Measurements from ENCODE around the gene RSRC1.

RSRC1 gene

GRCh38 chr3:158127250-158128219 lies 17.6 kb downstream of the RSRC1 start:
- DNase-seq (ENCODE audit: low read depth in 2 of 2): no peak

DNA sequence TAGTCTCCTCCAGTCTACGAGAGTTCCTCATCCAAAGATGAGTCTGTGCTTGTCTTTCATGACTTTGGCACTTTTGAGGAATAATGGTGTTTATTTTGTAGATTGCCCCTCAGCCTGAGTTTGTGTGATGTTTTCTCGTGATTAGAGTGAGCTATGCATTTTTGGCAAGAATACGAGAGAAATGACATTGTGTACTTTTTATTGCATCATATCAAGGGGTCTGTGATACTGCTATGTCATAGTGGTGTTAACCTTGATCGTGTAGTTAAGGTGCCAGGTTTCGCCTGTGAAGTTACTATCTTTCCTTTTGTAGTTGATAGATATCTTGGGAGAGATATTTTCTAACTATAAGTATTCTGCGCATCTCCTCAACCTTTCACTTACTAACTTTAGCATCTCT lies 18.9 kb downstream of the RSRC1 start:
- no peak for DNase-seq (ENCODE audit: low read depth in 2 of 2)

DNA sequence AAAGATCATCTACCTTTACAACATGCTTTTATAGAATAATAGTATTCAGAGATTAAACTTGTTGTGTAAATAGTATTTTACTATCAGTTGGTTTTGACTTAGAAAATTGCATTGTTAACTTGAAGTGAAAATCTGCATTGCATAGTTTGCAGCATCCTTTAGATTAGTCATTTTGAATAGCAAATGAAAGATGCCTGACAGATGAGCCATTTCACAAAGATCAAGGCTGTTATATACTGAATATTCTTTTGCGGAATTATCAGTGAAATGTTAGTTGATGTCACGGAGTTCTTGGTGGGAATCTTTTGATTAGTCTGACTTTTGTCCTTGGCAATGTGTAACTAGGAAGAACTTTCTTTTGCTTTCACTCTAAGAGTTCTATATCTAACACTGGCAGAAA lies 24.5 kb downstream of the RSRC1 start:
- no peak for DNase-seq (ENCODE audit: low read depth in 2 of 2)

GRCh38 chr3:158140396-158140795 lies 30.5 kb downstream of the RSRC1 start:
- no peak for DNase-seq (ENCODE audit: low read depth in 2 of 2)

DNA sequence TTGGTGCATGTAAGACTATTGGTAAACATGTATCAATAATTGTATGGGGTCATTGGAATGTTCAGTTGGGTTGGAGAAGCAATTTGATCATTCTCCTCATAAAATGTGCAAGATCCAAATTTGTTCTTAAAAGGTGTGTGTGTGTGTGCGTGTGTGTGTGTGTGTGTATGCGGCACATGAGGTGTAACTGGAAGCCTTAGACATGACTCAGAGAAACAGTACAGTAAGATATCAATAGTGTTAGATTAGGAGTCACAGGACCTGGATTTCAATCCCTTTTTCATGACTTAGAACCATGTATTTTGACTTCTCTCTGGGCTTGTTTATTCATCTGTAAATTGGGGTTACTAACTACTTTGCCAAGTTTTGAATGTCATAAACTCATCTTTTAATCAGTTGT lies 38.3 kb downstream of the RSRC1 start:
- no peak for DNase-seq (ENCODE audit: low read depth in 2 of 2)

DNA sequence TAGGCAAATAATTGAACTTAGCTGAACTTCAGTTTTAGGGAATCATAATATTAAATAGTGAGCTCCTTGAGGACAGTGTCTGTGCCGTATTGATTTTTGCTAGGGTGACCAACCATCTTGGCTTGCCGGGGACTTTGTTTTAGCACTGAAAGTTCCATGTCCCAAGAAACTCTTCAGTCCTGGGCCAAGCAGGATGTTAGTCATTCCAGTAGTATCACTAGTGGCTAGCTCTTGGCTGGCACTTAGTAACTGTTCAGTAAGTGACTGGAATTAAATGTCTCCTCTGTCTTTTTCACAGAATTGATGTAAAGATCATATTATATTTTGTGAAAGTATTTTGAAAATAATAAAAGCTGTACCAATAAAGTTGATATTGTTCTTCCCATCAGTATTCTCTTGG lies 42.3 kb downstream of the RSRC1 start:
- no peak for DNase-seq (ENCODE audit: low read depth in 2 of 2)

- DNase-seq (ENCODE audit: low read depth in 2 of 2): no peak
These were observed 49.1 kb downstream of the RSRC1 start for GRCh38 chr3:158158969-158159368.

DNA sequence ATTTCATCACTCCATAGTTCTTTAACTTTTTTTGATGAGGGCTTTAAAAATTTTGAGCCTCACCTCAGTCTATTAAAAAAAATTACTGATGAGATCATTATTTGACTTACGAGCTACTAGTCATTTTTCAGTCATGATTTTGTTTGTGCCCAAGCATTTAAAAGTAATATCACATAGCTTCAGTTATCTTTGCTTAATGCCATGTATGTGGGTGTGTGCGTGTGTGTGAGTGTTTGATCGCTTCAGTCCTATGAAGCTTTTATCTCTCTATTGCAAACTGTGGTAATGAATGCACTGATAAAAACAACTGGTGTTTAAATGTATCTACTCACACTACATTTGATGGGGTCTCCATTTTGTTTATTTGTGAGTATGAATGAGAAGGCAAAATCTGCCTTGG lies 49.8 kb downstream of the RSRC1 start:
- DNase-seq (ENCODE audit: low read depth in 2 of 2): no peak

- DNase-seq (ENCODE audit: low read depth in 2 of 2): peak; percentile 66 to 73
These were observed 51.1 kb downstream of the RSRC1 start for GRCh38 chr3:158160958-158161357.

DNA sequence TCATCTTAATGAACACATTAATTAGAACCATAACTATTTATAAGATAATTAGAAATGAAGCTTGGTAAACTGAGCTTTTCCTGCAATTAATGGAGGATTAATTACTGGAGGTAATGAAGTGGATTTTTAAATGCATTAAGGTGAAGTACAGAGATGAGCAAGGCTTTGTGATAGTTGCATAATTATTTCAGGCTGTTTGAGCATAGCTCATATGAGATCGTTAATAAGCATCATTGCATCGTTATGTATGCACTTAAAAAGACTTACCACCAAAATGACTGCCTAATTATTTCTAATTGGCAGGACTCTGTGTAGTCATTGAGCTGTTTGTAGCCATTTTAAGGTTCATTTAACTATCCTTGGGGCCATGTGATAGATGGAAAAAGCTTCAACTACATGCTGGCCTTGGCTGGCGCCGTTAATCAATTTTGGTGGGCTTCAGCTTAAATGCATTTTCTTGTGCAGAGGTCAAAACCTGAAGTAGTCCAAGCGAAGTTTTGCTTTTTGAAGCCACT lies 55.3 kb downstream of the RSRC1 start:
- DNase-seq (ENCODE audit: low read depth in 2 of 2): no peak

DNA sequence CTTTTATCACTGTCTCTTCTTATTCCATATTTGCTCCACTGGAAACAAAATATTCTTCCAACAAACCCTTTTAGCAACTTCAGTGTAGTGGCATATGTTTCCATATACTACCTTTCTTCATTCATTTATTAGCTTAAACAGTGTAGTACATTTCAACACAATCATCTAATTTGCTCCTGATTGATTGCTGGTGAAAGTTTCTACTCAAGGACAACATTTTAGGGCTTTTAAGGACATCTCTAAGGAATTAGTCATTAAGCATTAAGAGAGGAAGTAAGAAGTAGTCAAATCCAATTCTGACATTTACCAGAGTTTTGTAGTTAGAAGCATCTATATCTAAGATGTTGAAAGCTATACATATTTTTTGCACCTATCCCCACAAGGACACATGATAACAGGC lies 55.8 kb downstream of the RSRC1 start:
- DNase-seq (ENCODE audit: low read depth in 2 of 2): peak; percentile 13 to 34

GRCh38 chr3:158166223-158166622 lies 56.3 kb downstream of the RSRC1 start:
- DNase-seq (ENCODE audit: low read depth in 2 of 2): no peak

- peak; percentile 91 to 92 for DNase-seq (ENCODE audit: low read depth in 2 of 2)
These were observed 58.1 kb downstream of the RSRC1 start for GRCh38 chr3:158167737-158168557.

GRCh38 chr3:158169091-158169491 lies 59.2 kb downstream of the RSRC1 start:
- DNase-seq (ENCODE audit: low read depth in 2 of 2): peak in 1 of 2 experiments; percentile 12

DNA sequence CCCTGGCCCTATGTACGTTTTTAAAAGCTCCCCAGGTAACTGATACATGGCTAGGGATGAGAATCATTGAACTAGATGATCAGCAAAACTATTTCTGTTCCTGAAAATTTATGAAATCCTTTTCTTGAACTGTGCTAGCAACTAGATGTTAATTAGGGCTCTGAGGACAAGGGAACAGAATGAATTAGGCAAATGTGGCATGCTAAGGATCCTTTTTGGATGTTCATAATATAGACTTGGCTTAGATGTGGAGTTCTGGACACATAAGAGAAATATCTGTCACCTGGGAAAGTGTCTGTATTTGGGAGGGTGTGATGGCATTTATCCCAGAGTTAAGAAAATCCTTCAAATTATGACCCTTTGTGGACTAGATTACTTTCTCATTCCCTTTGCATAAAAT lies 71.2 kb downstream of the RSRC1 start:
- DNase-seq (ENCODE audit: low read depth in 2 of 2): no peak

DNA sequence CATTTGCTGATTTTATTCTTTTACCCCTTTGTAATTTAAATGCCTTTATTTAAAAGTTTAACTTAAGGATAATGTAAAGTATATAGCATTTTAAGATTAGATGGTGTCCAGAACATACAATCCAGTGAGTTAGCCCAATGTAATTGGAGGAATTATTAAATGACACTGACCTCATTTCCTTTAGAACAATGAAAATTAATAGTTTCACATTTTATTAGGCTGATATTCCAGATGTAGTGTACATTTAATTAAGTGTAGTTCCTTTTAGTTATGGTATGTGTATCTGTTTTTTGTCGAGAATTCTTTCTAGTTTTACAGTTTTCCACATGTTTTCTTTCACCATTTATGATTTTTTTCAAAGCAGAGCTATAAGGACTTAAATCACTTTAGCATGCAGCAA lies 75.8 kb downstream of the RSRC1 start:
- DNase-seq (ENCODE audit: low read depth in 2 of 2): no peak

DNA sequence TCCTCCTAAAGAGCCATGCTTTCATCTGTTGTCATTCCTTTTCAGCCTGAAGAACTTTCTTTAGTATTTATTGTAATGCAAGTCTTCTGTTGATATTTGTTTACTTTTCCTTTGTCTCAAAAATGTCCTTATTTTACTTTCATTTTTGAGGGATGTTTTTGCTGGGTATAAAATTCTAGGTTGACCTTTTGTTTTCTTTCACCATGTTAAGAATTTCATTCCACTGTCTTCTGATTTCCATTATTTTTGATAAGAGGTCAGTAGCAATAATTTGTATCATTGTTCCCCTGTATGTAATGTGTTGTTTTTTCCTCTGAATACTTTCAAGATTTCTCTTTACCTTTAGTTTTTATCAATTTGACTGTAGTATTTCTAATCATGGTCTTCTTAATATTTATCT lies 91.1 kb downstream of the RSRC1 start:
- no peak for DNase-seq (ENCODE audit: low read depth in 2 of 2)

DNA sequence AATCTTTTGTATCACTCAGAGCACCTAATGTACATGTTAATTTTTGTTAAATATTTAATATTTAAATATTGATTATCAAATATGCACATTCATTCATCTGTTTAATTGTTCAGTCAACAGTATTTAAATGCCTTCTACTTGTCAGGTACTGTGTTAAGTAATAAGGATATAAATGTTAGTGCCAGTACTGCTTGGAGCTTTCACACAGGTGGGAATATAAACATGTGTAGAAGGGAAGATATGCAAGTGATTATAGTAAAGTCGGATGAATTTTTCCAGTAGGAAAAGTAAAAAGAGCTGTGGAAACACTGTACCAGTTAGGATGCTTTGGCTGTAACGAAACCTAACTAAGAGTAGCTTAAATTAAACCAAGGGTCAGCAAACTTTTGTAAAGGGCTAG lies 95.4 kb downstream of the RSRC1 start:
- DNase-seq (ENCODE audit: low read depth in 2 of 2): no peak

- no peak for DNase-seq (ENCODE audit: low read depth in 2 of 2)
These were observed 96.1 kb downstream of the RSRC1 start for GRCh38 chr3:158205994-158206393.

GRCh38 chr3:158210067-158210466 lies 100.2 kb downstream of the RSRC1 start:
- DNase-seq (ENCODE audit: low read depth in 2 of 2): no peak

- DNase-seq (ENCODE audit: low read depth in 2 of 2): no peak
These were observed 103.6 kb downstream of the RSRC1 start for GRCh38 chr3:158213461-158213860.

- DNase-seq (ENCODE audit: low read depth in 2 of 2): no peak
These were observed 108.1 kb downstream of the RSRC1 start for GRCh38 chr3:158217992-158218391.

- no peak for DNase-seq (ENCODE audit: low read depth in 2 of 2)
These were observed 110.7 kb downstream of the RSRC1 start for GRCh38 chr3:158220575-158220974.
